ENCODE data around the gene CDK19. TPM values are rescaled to one million over a fixed set of nuclear protein-coding genes. Genes with fewer than 3 reads are reported as not detected.
A peak's percentile ranks its signal among the peaks of the same experiment; 100 is the strongest.
"Not testable (repeated sequence)": the region's sequence is repeated elsewhere in the genome, so short reads cannot be mapped to it uniquely, and the experiment has no call there.

The CDK19 gene
- total RNA-seq: 11.0 TPM
- long read RNA-seq, partial matches to known transcripts: 2 of 2 reads
- long read RNA-seq, other reads (novel, unspliced or antisense): 0 of 2 reads

DNA sequence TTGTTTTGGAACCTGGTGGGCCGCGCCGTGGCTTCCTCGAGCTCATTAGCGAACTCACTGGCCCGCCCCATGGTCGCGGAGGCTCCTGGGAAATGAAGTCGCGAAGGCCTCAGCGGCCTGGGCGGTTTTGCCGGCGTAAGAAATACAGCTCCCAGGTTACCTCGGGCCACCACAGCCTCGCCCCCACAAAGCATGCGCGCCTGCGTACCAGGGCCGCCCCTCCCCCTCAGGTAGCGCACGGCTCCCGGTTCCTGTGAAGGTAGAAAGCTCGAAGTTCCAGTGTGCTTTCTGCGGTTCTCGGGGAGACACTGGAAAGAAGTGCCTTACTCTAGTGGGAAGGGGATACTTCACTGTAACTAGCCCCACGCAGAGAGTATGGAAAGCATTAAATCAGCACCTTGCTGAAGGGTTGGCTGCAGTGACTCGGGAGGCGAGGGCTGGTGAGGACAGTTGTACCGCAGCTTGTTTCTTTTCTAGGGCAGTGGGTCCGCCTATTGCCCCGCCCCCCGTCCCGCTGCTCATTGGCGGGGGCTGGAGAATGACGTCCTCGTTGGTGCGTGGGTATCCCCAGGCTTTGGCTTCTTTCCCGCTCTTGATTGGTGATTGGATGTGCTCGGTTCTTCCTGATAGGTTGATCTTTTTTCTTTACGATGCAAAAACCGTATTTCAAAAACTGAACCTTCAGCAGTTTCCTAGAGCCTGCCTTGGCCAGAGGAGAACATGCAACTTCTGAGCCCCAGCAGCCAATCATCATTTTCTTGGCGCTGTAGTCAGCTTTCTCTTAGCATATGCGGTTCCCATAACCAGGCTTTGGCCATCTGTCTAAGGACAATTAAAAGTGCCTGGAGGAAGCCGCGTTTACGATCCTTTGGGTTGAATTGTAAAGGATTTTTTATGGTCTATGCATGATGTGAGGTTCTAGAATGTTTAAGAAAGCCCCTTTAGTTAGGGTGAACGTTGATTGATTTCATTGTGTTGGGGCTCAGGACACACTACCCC is at the start of gene CDK19:
CDK19 (minus strand) TSS at position 59 of the 999 bp plus-strand sequence. CDS start 333 bp downstream, outside the sequence.
- peak; percentile 99 for DNase-seq
- ATAC-seq: peak; percentile 97
- intact Hi-C loops (cut with micrococcal nuclease): loop anchor here (5.0 kb wide), 1 partner anchor 62 kb away; no protein-coding TSS in a partner anchor

DNA sequence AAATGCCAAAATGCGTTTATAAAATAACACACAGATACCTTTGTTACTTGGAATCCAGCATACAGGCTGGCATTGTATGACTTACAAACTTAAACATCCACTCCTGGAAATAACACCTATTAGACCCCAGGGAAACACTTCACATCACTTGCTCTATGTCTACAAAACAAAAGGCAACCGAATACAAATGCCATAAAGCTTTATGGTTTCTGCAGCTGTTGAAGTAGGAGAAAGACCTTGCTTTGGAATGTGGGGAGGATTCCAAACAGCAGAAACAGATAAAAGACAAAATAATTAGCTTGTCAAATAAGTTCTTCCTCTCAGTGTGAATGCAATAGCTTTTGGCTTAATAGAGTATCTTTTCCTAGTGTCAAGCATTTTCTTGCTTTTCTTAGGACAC is 49.6 kb upstream of the CDK19 start:
- DNase-seq (no peak), ATAC-seq (no peak)
- intact Hi-C loops (cut with micrococcal nuclease): no loop called here

DNA sequence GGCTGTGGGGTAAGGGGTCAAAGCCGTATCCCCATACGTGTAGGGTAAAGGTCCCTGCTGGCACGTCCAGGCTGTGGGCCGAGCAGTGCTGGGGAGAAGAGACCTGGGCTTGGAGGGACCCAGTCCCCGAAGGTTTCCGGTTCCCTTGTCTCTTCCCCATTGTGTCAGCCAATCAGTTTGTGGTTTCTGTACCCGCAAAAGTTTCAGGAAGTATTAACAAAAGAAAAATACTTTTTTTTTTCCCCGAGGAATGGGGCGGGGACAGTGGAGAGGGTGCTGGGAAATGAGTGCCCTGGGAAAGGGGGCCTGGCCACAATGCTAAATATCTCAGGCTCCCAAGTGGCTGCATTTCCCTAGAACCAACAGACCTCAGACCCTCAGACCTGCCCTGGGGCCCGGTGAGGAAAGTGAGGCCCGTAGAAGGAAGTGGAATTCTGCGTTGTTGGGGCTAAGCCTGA is 44.1 kb upstream of the CDK19 start:
- intact Hi-C loops (cut with micrococcal nuclease): no loop called here
- no peak for DNase-seq
- ATAC-seq: peak; percentile 29

DNA sequence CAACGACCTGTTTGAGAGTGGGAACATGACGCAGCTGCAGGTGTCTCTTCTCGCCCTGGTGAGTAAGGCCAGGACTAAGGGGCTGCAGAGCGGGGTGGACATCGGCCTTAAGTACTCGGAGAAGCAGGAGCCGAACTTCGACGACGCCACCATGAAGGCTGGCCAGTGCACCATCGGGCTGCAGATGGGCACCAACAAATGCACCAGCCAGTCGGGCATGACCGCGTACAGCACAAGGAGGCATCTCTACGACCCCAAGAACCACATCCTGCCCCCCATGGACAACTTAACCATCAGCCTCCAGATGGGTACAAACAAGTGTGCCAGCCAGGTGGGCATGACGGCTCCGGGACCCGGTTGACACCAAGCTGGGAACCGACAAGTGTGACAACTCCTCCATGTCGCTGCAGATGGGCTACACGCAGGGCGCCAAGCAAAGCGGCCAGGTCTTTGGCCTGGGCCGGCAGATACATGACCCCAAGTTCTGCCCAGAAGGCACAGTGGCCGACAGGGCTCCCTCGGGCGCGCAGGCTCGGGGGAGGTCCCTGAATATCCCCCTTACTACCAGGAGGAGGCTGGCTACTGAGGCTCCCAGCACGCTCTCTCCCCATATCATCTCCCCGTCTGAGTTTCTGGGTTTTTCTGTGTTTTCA is 43.4 kb upstream of the CDK19 start:
- no peak for DNase-seq

DNA sequence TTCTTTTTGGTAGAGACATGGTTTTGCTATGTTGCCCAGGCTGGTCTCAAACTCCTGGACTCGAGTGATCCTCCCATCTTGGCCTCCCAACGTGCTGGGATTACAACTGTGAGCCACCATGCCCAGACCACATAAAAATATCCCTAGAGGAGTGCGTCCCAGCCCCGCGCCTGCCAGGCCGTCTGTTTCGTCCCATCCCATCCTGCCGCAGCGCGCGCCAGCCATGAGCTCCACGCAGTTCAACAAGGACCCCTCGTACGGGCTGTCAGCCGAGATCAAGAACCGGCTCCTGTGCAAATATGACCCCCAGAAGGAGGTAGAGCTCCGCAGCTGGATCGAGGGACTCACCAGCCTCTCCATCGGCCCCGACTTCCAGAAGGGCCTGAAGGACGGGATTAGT is 42.7 kb upstream of the CDK19 start:
- intact Hi-C loops (cut with micrococcal nuclease): no loop called here
- DNase-seq: no peak
- ATAC-seq: no peak

More for the DNA sequence above, 43.4 kb upstream of the CDK19 start:
- intact Hi-C loops (cut with micrococcal nuclease): no loop called here
- ATAC-seq: no peak

DNA sequence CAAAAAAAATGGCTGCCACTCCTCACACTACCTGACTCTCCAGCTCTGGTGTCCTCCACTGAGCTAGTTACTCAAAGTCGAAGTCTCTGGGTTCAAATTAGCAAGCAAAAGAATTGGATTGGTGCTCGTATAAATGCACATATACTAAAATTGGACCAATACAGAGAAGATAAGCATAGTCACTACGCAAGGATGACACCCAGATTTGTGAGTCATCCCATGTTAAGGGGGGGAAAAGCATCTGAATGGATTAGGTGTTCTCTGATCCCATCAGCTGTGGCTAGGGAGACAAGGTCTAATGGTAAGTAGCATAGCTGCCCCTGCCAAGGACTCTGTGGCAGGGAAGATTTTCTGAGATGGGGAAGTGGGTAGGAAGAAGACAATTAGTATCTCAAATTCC is 41.0 kb upstream of the CDK19 start:
- DNase-seq: no peak
- ATAC-seq: no peak
- intact Hi-C loops (cut with micrococcal nuclease): no loop called here

DNA sequence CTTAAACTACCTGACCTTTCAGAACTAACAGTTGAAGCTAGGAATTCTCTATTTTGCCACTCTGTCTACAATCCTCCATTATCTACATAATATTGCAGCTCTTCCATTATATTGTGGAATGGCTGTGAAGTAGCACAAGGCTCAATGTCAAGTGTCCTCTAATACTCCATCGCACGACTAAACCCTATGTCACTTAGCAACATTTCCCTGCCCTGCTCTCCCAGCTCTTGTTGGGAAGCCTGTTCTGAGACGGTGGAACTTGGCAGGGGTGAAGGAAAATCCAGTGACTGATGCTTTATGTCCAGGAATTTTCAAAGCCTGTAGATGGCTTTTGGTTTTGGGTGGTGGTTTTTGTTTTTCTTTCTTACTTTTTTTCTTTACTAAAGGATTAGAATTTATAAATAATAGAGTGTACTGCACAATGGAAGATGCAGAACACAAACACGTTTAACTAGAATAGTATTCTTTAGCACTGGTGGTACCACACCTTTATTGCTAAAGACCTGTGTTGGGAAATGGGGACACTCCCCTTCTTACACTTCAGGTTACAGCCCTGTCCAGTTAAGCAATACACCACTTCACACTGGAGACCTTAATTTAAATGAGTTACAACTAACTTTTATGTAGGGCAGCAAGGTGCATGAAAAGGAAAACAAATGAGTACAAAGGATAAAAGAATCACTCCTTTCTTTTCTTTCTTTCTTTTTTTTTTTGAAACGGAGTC is 38.6 kb upstream of the CDK19 start:
- peak; percentile 35 for ATAC-seq
- intact Hi-C loops (cut with micrococcal nuclease): no loop called here
- DNase-seq: no peak

DNA sequence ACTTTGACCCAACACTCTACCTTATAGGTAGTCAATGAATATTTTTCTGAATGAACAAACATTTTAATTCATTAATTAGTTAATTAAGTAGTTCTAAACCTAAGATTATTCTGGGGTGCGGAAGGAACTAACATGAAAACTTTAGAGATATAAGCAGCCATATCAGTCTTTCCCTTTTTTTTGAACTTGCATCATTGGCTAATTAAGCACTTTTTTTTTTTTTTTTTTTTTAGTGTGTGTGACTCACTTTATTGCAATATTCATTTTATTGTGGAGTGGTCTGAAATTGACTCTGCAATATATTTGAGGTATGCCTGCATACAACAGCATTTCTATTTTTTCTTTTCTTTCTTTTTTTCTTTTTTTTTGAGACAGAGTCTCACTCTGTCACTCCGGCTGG is 37.5 kb upstream of the CDK19 start:
- no peak for ATAC-seq

DNA sequence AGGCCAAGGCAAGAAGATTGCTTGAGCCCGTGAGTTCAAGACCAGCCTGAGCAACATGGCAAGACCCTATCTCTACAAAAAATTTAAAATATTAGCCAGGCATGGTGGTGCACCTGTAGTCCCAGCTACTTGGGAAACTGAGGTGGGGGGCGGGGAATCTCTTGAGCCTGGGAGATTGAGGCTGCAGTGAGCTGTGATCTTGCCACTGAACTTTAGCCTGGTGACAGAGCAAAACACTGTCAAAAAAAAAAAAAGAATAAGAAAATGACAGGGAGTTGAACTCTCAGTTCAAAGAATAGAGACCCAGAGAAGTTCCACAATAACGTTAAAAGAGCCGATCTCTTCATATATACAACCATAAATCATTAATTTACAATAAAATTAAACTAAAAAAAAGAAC is 34.5 kb upstream of the CDK19 start:
- intact Hi-C loops (cut with micrococcal nuclease): no loop called here
- no peak for DNase-seq
- ATAC-seq: no peak

More for the DNA sequence above, 37.5 kb upstream of the CDK19 start:
- DNase-seq: no peak
- intact Hi-C loops (cut with micrococcal nuclease): no loop called here

DNA sequence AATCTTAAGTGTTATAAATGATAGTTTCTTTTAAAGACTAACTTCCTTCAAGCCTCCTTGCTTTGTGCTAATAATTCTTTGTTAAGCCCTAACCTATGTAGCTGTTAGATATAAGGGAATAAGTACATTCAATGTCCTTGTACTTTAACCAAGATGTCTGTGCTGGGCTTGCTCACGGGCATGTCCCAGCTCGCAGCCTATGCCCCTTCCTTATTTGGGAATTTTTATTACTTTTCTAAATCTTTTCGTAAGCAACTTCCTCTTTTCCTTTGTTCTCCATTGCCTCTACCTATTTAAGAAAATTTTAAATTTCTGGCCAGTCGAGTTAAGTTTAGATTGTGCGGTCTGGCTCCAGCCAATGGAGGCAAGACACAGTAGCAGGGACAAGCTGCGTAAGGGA is 26.0 kb upstream of the CDK19 start:
- intact Hi-C loops (cut with micrococcal nuclease): no loop called here
- DNase-seq (no peak), ATAC-seq (no peak)

DNA sequence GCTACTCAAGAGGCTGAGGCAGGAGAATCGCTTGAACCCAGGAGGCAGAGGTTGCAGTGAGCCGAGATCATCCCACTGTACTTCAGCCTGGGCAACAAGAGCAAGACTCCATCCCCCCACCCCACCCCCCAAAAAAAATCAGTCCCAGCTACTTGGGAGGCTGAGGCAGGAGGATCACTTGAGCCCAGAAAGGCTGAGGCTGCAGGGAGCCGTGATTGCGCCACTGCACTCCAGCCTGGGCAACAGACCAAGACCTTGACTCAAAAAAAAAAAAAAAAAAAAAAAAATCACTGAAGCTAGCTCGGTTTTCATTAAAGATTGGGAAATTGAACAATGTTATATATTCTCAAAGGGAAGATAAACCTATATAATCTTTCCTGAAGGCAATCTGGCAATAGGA is 20.5 kb upstream of the CDK19 start:
- intact Hi-C loops (cut with micrococcal nuclease); DNase-seq; ATAC-seq: not testable (repeated sequence)

DNA sequence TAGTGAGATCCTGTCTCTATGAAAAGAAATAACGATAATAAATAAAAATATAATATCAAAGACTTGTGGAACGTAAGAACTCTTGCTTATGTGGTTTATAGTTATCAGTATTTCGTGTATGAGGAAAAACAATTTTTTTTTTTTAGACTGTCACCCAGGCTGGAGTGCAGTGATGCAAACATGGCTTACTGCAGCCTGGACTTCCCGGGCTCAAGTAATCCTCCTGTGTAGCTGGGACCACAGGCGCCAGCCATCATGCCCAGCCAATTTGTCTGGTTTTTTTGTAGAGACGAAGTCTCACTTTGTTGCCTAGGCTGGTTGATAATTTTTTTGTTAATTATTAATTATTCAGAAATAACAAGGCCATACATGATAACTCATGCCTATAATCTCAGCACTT is 18.6 kb upstream of the CDK19 start:
- DNase-seq: no peak
- ATAC-seq: no peak
- intact Hi-C loops (cut with micrococcal nuclease): no loop called here

DNA sequence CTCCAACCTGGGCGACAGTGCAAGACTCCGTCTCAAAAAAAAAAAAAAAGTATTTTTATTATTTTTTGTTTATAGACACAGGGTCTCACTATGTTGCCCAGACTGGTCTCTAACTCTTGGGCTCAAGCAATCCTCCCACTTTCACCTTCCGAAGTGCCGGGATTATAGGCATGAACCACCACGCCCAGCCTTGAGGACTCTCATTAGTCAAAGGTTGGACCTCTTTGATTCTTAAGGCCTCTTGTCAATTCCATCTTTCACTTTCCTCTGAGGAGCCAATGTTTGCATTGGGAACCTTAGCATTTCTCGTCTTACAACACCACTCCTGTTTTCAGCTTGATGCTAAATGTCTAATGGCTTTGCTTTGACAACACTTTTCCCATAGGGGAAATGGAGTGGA is 16.1 kb upstream of the CDK19 start:
- DNase-seq (no peak), ATAC-seq (no peak)
- intact Hi-C loops (cut with micrococcal nuclease): no loop called here

DNA sequence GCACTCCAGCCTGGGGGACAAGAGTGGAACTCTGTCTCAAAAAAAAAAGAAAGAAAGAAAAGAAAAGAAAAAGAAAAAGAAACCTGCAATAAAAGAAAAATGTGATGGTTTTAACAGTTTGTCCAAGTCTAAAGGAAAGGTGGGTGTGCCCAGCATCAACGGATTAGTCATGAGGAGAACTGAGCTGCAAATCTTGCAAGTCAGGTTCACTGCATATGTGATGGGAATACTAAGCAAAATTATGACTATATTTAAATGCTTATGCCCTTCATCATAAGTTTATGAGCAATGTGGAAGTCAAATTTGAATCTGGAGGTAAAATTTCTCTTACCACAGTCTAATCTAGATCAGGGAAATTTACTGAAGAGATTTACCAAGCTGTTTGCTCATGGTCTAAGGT is 13.1 kb upstream of the CDK19 start:
- no peak for DNase-seq
- intact Hi-C loops (cut with micrococcal nuclease): no loop called here
- ATAC-seq: no peak

DNA sequence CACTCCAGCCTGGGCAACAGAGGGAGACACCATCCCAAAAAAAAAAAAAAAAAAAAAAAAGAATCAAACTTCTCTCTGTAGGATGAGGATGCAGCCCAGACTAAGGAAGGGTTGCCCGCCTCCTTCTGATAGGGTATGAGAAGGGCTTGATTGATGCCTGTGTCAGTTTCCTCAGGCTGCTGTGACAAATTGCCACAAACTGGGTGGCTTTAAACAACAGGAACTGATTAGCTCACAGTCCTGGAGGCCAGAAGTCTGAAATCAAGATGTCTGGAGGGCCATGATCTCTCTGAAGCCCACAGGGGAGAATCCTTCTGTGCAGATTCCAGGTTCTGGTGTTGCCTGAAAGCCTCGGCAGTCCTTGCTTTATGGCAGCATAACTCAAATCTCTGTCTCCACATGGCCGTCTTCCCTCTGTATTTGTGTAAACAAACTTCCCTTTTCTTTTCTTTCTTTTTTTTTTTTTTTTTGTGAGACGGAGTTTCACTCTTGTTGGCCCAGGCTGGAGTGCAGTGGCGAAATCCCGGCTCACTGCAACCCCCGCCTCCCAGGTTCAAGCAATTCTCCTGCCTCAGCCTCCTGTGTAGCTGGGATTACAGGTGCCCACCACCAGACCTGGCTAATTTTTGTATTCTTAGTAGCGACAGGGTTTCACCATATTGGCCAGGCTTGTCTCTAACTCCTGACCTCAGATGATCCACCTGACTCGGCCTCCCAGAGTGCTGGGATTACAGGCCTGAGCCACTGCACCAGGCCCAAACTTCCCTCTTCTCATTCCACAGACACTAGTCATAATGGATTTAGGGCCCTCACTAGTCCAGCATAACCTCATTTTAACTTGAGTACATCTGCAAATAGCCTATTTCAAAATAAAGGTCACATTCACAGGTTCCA is 11.2 kb upstream of the CDK19 start:
- intact Hi-C loops (cut with micrococcal nuclease): no loop called here
- peak; percentile 36 for DNase-seq
- peak; percentile 64 for ATAC-seq

DNA sequence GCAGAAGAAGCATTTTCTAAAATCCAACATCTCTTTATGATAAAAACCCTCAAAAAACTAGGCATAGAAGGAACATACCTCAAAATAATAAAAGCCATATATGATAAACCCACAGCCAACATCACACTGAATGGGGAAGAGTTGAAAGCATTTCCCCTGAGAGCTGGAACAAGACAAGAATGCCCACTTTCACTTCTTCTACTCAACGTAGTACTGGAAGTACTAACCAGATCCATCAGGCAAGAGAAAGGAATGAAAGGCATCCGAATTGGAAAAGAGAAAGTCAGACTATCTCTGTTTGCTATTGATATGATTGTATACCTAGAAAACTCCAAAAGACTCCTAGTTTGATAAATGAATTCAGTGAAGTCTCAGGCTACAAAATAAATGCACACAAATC is 7.9 kb upstream of the CDK19 start:
- ATAC-seq (no peak), DNase-seq (no peak)
- intact Hi-C loops (cut with micrococcal nuclease): no loop called here

DNA sequence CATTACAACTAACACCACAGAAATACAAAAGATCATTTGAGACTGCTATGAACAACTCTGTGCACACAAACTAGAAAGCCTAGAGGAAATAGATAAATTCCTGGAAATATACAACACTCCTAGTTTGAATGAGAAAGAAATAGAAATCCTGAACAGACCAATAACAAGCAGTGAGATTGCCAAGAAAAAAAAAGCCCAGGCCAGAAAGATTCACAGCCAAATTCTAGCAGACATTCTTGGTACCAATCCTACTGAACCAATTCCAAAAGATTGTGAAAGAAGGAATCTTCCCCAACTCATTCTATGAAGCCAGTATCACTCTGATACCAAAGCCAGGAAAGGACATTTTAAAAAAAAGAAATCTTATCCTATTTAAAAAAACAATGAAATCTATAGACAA is 7.0 kb upstream of the CDK19 start:
- ATAC-seq: peak; percentile 60
- no peak for DNase-seq
- intact Hi-C loops (cut with micrococcal nuclease): no loop called here

DNA sequence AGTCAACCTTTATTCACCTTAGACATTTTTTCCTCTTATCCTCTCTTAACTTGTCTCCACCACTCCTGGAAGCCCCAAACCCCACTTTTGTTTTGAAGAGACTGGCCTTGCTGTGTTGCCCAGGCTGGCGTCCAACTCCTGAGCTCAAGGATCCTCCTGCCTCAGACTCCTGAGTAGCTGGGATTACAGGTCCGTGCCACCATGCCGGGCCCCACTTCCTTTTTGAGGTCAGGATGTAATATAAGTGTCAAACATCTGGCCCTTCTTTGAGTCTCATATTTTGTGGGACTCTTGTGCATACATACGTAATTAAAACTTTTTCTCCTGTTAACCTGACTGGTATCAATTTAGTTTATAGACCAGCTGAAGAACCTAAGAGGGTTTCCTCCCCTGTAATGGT is 1.4 kb upstream of the CDK19 start:
- ATAC-seq (no peak), DNase-seq (no peak)
- intact Hi-C loops (cut with micrococcal nuclease): loop anchor here (5.0 kb wide), 1 partner anchor 61 kb away; no protein-coding TSS in a partner anchor
